Endothelial cell of umbilical vein (primary cell): ENCODE data around the gene KCND2. TPM values are rescaled to one million over a fixed set of nuclear protein-coding genes. Genes with fewer than 3 reads are reported as not detected.

Source experiments
- BruUV-seq: library from RNA; stranded (reverse); fragments of 400-500 nt; replicated peaks from 2 replicates; lab custom pipeline; 2021; lab: Mats Ljungman, UMichigan
- CTCF ChIA-PET: fragments of 300-600, 350-600 bp; sonication (Branson Sonifier 250); formaldehyde crosslinking; loops from one replicate; lab custom pipeline; 2021; ENCODE audit warnings: antibody characterized with exemption, inconsistent platforms; lab: Charles Lee
- POLR2A ChIA-PET: fragments of 300-600, 350-600 bp; sonication (Branson Sonifier 250); formaldehyde crosslinking; loops from one replicate; lab custom pipeline; 2021; ENCODE audit warnings: antibody characterized with exemption, inconsistent platforms; lab: Charles Lee
- DNase-seq: peaks from one replicate; pipeline ENCODE4 v3.0.0-alpha.2; 2011; ENCODE audit warnings: low read depth, low spot score
- FAIRE-seq: peaks from 2 replicates; lab custom pipeline; 2011; peaks lifted over from hg19 to GRCh38; lab: Jason Lieb, UNC
- H2AFZ ChIP-seq: 2 replicates; pipeline ENCODE4 v1.6.0; 2012; ENCODE audit warnings: low read depth, low read length, control low read depth, inconsistent platforms
- H3K27ac ChIP-seq: 2 replicates; pipeline ENCODE4 v1.5.1; 2011; ENCODE audit warnings: low read depth, mild to moderate bottlenecking, control low read depth, low read length, moderate library complexity; ENCODE audit not compliant: insufficient read depth
- H3K27me3 ChIP-seq, 2 experiments: 2 replicates each; pipeline versions ENCODE4 v1.6.0 to v1.6.1; 2011; ENCODE audit warnings: low read length in 2 of 2, mixed read lengths in 1 of 2; ENCODE audit not compliant: control insufficient read depth in 2 of 2, insufficient read depth in 2 of 2
- H3K36me3 ChIP-seq, 2 experiments: 2 replicates in 1 of 2; 3 replicates in 1 of 2; pipeline ENCODE4 v1.5.1; 2011; ENCODE audit warnings: low read length in 2 of 2, mild to moderate bottlenecking in 1 of 2, moderate library complexity in 1 of 2; ENCODE audit not compliant: control insufficient read depth in 2 of 2, insufficient read depth in 2 of 2; ENCODE audit errors: extremely low read depth in 1 of 2
- H3K4me1 ChIP-seq: 3 replicates; pipeline ENCODE4 v1.5.1; 2011; ENCODE audit warnings: mild to moderate bottlenecking, low read length; ENCODE audit not compliant: control insufficient read depth, insufficient read depth; ENCODE audit errors: extremely low read depth
- H3K4me2 ChIP-seq: 2 replicates; pipeline ENCODE4 v1.6.1; 2011; ENCODE audit warnings: low read length, control low read depth, mixed read lengths; ENCODE audit not compliant: insufficient read depth
- H3K4me3 ChIP-seq, 3 experiments: fragments of 200-600 bp in 1 of 3; sonication (generic), shearing (Covaris generic) in 1 of 3; replicated peaks in 1 of 3; 2 replicates each; pipeline ENCODE4 v1.5.1; 2011 to 2016; ENCODE audit warnings: control low read depth in 3 of 3, low read length in 3 of 3, mild to moderate bottlenecking in 2 of 3, inconsistent platforms in 1 of 3, low read depth in 1 of 3, moderate library complexity in 1 of 3; ENCODE audit not compliant: insufficient read depth in 1 of 3
- H3K79me2 ChIP-seq: 2 replicates; pipeline ENCODE4 v1.6.0; 2012; ENCODE audit warnings: low read length, inconsistent platforms; ENCODE audit not compliant: control insufficient read depth, insufficient read depth
- H3K9ac ChIP-seq: replicated peaks from 2 replicates; pipeline ENCODE3; 2011; ENCODE audit warnings: low read length, control low read depth; ENCODE audit not compliant: insufficient read depth; ENCODE audit errors: extremely low read depth
- H3K9me1 ChIP-seq: replicated peaks from 3 replicates; pipeline ENCODE4 v1.6.0; 2011; ENCODE audit warnings: mild to moderate bottlenecking, low read length; ENCODE audit not compliant: control insufficient read depth, insufficient read depth; ENCODE audit errors: extremely low read depth
- H3K9me3 ChIP-seq: replicated peaks from 2 replicates; pipeline ENCODE4 v1.5.1; 2012; ENCODE audit warnings: low read length, inconsistent platforms; ENCODE audit not compliant: control insufficient read depth, insufficient read depth
- H4K20me1 ChIP-seq: replicated peaks from 2 replicates; pipeline ENCODE3; 2011; ENCODE audit warnings: mild to moderate bottlenecking, low read length; ENCODE audit not compliant: control insufficient read depth, insufficient read depth; ENCODE audit errors: extremely low read depth
- EZH2 ChIP-seq: IDR thresholded peaks from 2 replicates; pipeline ENCODE4 v1.6.1; 2012; ENCODE audit warnings: borderline replicate concordance, low read depth, mild to moderate bottlenecking, moderate library complexity, low read length, inconsistent platforms; ENCODE audit not compliant: severe bottlenecking
- FOS ChIP-seq: IDR thresholded peaks from 2 replicates; pipeline ENCODE4 v1.6.1; 2011; ENCODE audit warnings: mild to moderate bottlenecking, low read length, moderate library complexity, borderline replicate concordance; ENCODE audit not compliant: insufficient read depth
- GATA2 ChIP-seq: IDR thresholded peaks from 2 replicates; pipeline ENCODE4 v1.7.0; 2011; ENCODE audit warnings: low read depth, mild to moderate bottlenecking, moderate library complexity, mixed read lengths, low read length; ENCODE audit not compliant: insufficient read length, insufficient read depth
- JUN ChIP-seq: IDR thresholded peaks from 2 replicates; pipeline ENCODE4 v1.6.1; 2011; ENCODE audit warnings: borderline replicate concordance, low read depth; ENCODE audit not compliant: insufficient read length, insufficient read depth
- MYC ChIP-seq: IDR thresholded peaks from one replicate; pipeline ENCODE4 v1.6.1; 2011; ENCODE audit warnings: mild to moderate bottlenecking, low read depth, low read length
- POLR2AphosphoS5 ChIP-seq: IDR thresholded peaks from 2 replicates; pipeline ENCODE4 v1.6.1; 2012; ENCODE audit warnings: low read depth, mild to moderate bottlenecking, control low read depth, low read length, moderate library complexity; ENCODE audit not compliant: insufficient read depth
- dilution Hi-C: fragments of 300-500 bp; cut with MboI; formaldehyde crosslinking; loops from one replicate; pipeline ENCODE4 v1.15.0; 2019; ENCODE audit warnings: low sequenced_read_pairs; ENCODE audit not compliant: extremely low pct_ligation_motif_present
- intact Hi-C: fragments of 100-400 bp; cut with micrococcal nuclease; formaldehyde crosslinking; loops from one replicate; pipeline ENCODE4 v1.10.0; 2022
- polyA plus RNA-seq, 4 experiments: library from polyadenylated mRNA; depleted of rRNA in 3 of 4; stranded (reverse) in 3 of 4; unstranded in 1 of 4; fragments of >200 nt; gene quantifications; 2 replicates each; pipeline versions ENCODE4 v1.2.1 to v1.2.3, GENCODE V29; 2011 to 2012; ENCODE audit warnings: missing spikeins in 1 of 4
- total RNA-seq: library from RNA; stranded (reverse); gene quantifications from 2 replicates; pipeline ENCODE4 v1.2.3, GENCODE V29; 2021
- TF ChIP-seq, protein P1 (sequence below), 2 donors: IDR thresholded peaks; 1 replicate in 1 of 2; 2 replicates in 1 of 2; pipeline ENCODE4 v1.5.1; 2011; ENCODE audit warnings: low read length in 2 of 2, mild to moderate bottlenecking in 2 of 2, moderate library complexity in 2 of 2, control low read depth in 1 of 2, inconsistent platforms in 1 of 2, low read depth in 1 of 2; ENCODE audit not compliant: insufficient read depth in 1 of 2; ENCODE audit errors: extremely low read depth in 1 of 2

KCND2 gene
- total and polyA plus RNA-seq, 2 donors (not counting 3 experiments of a cell fraction or from before 2014, with no cell fraction given), result not detected

DNA sequence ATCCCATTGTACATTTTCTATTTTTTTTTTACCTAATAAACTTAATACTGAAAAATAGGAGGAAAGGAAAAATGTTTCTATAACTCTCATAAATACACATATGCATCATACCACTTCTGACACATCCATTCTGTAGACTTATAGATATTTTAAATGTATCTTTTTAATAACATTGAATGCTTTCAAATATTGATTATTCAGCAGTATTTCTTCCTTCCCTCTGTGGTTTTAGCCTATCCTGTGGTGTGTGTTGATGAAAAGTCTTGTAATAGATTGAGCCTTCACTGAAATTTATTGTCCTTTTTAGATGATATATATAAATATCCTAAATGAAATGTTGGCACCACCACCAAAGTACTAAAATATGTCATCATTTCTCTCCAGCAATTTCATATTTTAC lies 366.9 kb downstream of the KCND2 start:
- no peaks in the 10 kb centered on the region for H3K9me3 ChIP-seq
- POLR2A ChIA-PET, result no interaction called here
- H3K36me3 ChIP-seq, result no peaks in the 10 kb centered on the region
- intact Hi-C loops (no loop called here), dilution Hi-C loops (no loop called here)
- no peak overlapping the region for H3K27ac ChIP-seq
- TF ChIP-seq, protein P1, sequence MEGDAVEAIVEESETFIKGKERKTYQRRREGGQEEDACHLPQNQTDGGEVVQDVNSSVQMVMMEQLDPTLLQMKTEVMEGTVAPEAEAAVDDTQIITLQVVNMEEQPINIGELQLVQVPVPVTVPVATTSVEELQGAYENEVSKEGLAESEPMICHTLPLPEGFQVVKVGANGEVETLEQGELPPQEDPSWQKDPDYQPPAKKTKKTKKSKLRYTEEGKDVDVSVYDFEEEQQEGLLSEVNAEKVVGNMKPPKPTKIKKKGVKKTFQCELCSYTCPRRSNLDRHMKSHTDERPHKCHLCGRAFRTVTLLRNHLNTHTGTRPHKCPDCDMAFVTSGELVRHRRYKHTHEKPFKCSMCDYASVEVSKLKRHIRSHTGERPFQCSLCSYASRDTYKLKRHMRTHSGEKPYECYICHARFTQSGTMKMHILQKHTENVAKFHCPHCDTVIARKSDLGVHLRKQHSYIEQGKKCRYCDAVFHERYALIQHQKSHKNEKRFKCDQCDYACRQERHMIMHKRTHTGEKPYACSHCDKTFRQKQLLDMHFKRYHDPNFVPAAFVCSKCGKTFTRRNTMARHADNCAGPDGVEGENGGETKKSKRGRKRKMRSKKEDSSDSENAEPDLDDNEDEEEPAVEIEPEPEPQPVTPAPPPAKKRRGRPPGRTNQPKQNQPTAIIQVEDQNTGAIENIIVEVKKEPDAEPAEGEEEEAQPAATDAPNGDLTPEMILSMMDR (IDR thresholded peaks at IDR 0.05; ENCODE audit: extremely low read depth in 1 of 2, insufficient read depth in 1 of 2, low read depth in 1 of 2, low read length in 2 of 2), result no peak
- TF ChIP-seq POLR2AphosphoS5 (no peak), EZH2 (no peak), MYC (no peak), GATA2 (no peak), FOS (no peak), JUN (no peak)
- DNase-seq, result no peak
- no peaks in the 10 kb centered on the region for H3K9me1 ChIP-seq
- H3K79me2 ChIP-seq, result no peaks in the 10 kb centered on the region
- H3K4me1 ChIP-seq, result no peaks in the 10 kb centered on the region
- H3K4me3 ChIP-seq, result no peak overlapping the region
- no peak overlapping the region for H3K4me2 ChIP-seq
- H4K20me1 ChIP-seq, result no peaks in the 10 kb centered on the region
- FAIRE-seq, result no peak
- no peaks in the 10 kb centered on the region for H3K27me3 ChIP-seq
- CTCF ChIA-PET, result no interaction called here
- no TSS peak for BruUV-seq
- H3K9ac ChIP-seq, result no peak overlapping the region
- H2AFZ ChIP-seq, result no peak overlapping the region
